Prostate gland (tissue), 2 donors: ENCODE results near the gene CORIN. TPM values are rescaled to one million over a fixed set of nuclear protein-coding genes. Genes with fewer than 3 reads are reported as not detected.
"Not testable (repeated sequence)": the region's sequence is repeated elsewhere in the genome, so short reads cannot be mapped to it uniquely, and the experiment has no call there.

ENCODE experiments used
- DNase-seq: peaks from one replicate; pipeline ENCODE4 v3.0.0-alpha.2; 2019; ENCODE audit warnings: low spot score
- H3K27ac ChIP-seq, 2 donors: fragments of 200-600 bp; sonication (generic); 2 replicates each; pipeline ENCODE4 v1.5.1; 2017 to 2019
- H3K27me3 ChIP-seq: fragments of 200-600 bp; sonication (generic); replicated peaks from 2 replicates; pipeline ENCODE4 v1.5.1; 2019; ENCODE audit not compliant: insufficient read depth
- H3K36me3 ChIP-seq, 2 donors: fragments of 200-600 bp; sonication (generic); 1 replicate in 1 of 2; 2 replicates in 1 of 2; pipeline versions ENCODE4 v1.5.1 to v1.8.1; 2017 to 2019
- H3K4me1 ChIP-seq: fragments of 200-600 bp; sonication (generic); replicated peaks from 2 replicates; pipeline ENCODE4 v1.5.1; 2019
- H3K4me3 ChIP-seq, 2 donors: fragments of 200-600 bp; sonication (generic); 2 replicates each; pipeline ENCODE4 v1.5.1; 2017 to 2019
- H3K9me3 ChIP-seq: fragments of 200-600 bp; sonication (generic); 2 replicates; pipeline ENCODE4 v1.5.1; 2017
- POLR2A ChIP-seq: fragments of 450-650 bp; IDR thresholded peaks from one replicate; pipeline ENCODE4 v1.6.1; 2016; ENCODE audit warnings: antibody characterized with exemption, mild to moderate bottlenecking
- POLR2AphosphoS5 ChIP-seq: sonication (generic); formaldehyde crosslinking; IDR thresholded peaks from one replicate; pipeline ENCODE4 v1.6.1; 2017; ENCODE audit warnings: antibody characterized with exemption
- WGBS: methylation state at CpG from one replicate; pipeline ENCODE4 v1.1.5; 2018; 5-methylcytosine and 5-hydroxymethylcytosine counted together
- intact Hi-C: fragments of 100-400 bp; cut with DNase I; formaldehyde crosslinking; loops from one replicate; pipeline ENCODE4 v1.14.2; 2022
- total RNA-seq, 2 donors: library from RNA; depleted of rRNA; stranded (reverse); fragments of >200 nt; gene quantifications; one replicate each; pipeline ENCODE4 v1.1.0, GENCODE V29; 2016
- TF ChIP-seq, protein P1 (sequence below), 4 experiments: fragments of 200-600 bp in 2 of 4; fragments of 450-650 bp in 2 of 4; sonication (generic) in 2 of 4; IDR thresholded peaks; 1 replicate in 3 of 4; 2 replicates in 1 of 4; pipeline ENCODE4 v1.5.1; 2016 to 2019; ENCODE audit warnings: antibody characterized with exemption in 4 of 4, mild to moderate bottlenecking in 2 of 4, moderate library complexity in 2 of 4

CORIN gene
- total RNA-seq, 2 donors from 2014 or later, result 6.0 to 7.7 TPM

DNA sequence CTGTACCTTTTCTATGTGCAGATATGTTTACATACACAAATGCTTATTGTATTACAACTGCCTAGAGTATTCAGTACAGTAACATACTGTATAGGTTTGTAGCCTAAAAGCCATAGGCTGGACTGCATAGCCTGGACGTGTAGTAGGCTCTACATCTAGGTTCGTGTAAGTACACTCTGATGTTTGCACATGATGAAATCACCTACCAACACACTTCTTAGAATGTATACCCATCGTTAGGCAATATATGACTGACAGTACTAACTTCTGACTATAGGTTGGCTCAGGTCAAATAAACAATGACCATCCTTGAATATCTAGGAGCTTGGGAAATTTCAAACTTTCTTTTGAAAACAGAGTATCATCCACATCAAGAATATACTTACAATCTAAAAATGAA lies 139.0 kb downstream of the CORIN start:
- Histone ChIP-seq H3K27me3 (no peaks in the 10 kb centered on the region), H3K27ac (no peak overlapping the region), H3K9me3 (no peaks in the 10 kb centered on the region), H3K4me3 (no peak overlapping the region), H3K36me3 (no peaks in the 10 kb centered on the region), H3K4me1 (no peaks in the 10 kb centered on the region)
- intact Hi-C loops, result no loop called here
- 87% methylated on average over 3 of the region's 3 CpGs for WGBS
- no peak for TF ChIP-seq POLR2A
- DNase-seq, result no peak

DNA sequence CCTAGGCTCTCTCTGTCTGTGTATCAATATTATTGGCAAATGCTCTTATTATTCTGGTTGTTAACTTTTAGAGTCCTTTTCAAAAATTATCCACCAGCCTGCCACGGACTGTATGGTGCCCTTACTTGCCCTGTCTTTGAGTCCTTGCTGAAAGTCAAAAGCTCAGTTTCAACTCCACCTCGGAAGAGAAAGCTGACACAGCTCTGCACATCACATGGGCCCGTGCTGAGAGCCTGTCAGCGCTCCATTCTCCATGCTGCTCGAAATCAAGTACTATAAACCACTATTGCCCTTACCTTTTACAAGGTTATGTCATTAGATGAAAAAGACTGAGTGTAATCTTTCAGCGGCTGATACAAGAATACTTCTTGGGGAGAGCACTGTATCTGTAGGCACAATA lies 141.0 kb downstream of the CORIN start:
- no peak for DNase-seq
- Histone ChIP-seq H3K27ac (no peak overlapping the region), H3K27me3 (no peaks in the 10 kb centered on the region), H3K36me3 (no peaks in the 10 kb centered on the region), H3K4me1 (peaks cover 6% of the 10 kb centered on the region), H3K9me3 (no peaks in the 10 kb centered on the region), H3K4me3 (no peak overlapping the region)
- intact Hi-C loops, result no loop called here
- WGBS, result 93% methylated on average over 6 of the region's 6 CpGs
- TF ChIP-seq POLR2A, result no peak
- TF ChIP-seq, protein P1, sequence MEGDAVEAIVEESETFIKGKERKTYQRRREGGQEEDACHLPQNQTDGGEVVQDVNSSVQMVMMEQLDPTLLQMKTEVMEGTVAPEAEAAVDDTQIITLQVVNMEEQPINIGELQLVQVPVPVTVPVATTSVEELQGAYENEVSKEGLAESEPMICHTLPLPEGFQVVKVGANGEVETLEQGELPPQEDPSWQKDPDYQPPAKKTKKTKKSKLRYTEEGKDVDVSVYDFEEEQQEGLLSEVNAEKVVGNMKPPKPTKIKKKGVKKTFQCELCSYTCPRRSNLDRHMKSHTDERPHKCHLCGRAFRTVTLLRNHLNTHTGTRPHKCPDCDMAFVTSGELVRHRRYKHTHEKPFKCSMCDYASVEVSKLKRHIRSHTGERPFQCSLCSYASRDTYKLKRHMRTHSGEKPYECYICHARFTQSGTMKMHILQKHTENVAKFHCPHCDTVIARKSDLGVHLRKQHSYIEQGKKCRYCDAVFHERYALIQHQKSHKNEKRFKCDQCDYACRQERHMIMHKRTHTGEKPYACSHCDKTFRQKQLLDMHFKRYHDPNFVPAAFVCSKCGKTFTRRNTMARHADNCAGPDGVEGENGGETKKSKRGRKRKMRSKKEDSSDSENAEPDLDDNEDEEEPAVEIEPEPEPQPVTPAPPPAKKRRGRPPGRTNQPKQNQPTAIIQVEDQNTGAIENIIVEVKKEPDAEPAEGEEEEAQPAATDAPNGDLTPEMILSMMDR (IDR thresholded peaks at IDR 0.05), result no peak
- no peak for TF ChIP-seq POLR2AphosphoS5

DNA sequence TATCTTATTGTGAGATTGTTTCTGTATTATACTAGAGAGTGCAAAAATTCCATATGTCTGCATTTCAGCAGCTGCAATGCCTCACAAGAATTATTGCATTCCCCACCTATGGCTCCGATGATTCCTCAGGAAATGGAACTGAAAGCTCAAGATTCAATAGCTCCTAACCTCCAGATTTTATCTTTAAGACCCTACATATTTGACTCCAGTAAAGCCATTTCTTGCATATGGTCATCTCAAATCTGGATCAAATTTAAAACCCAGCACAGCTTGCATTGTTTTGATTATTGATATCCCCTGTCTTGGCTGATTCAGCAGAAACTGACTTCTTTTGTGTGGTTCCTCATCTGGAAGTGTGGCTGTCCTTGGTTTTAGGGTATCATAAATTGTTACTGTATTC lies 142.6 kb downstream of the CORIN start:
- no peak overlapping the region for H3K27ac ChIP-seq
- no peaks in the 10 kb centered on the region for H3K36me3 ChIP-seq
- no peak overlapping the region for H3K4me3 ChIP-seq
- peaks cover 6% of the 10 kb centered on the region for H3K4me1 ChIP-seq
- H3K9me3 ChIP-seq, result no peaks in the 10 kb centered on the region
- no peaks in the 10 kb centered on the region for H3K27me3 ChIP-seq
- TF ChIP-seq POLR2A (no peak), POLR2AphosphoS5 (no peak)
- TF ChIP-seq, protein P1 (IDR thresholded peaks at IDR 0.05), result no peak
- WGBS, result 90% methylated on average over 1 of the region's 1 CpG
- intact Hi-C loops, result no loop called here
- DNase-seq, result no peak

DNA sequence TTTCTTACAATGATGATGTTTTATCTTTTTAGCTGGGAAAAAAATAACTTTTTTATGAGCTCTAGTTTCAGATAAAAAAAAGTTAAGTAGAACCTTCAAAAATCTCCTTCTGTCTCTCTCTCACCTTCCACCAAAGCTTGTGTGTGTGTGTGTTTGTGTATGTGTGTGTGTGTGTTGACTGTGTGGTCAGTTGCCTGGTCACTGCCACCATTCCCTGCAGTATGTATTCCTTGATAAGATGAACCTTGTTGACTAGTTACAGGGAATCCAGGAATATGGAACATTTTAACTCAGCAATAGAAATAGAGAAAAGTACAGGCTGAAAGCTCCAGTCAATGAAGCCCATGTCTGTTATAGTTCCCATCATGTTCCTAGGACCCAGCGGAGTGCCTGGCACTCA lies 143.5 kb downstream of the CORIN start:
- no peaks in the 10 kb centered on the region for H3K36me3 ChIP-seq
- no peak overlapping the region for H3K27ac ChIP-seq
- H3K27me3 ChIP-seq, result no peaks in the 10 kb centered on the region
- no peak overlapping the region for H3K4me3 ChIP-seq
- DNase-seq, result no peak
- no peak for TF ChIP-seq POLR2AphosphoS5
- TF ChIP-seq, protein P1 (IDR thresholded peaks at IDR 0.05), result no peak
- no peak for TF ChIP-seq POLR2A
- 100% methylated on average over 1 of the region's 1 CpG for WGBS
- peaks cover 6% of the 10 kb centered on the region for H3K4me1 ChIP-seq
- intact Hi-C loops, result no loop called here
- H3K9me3 ChIP-seq, result no peaks in the 10 kb centered on the region

DNA sequence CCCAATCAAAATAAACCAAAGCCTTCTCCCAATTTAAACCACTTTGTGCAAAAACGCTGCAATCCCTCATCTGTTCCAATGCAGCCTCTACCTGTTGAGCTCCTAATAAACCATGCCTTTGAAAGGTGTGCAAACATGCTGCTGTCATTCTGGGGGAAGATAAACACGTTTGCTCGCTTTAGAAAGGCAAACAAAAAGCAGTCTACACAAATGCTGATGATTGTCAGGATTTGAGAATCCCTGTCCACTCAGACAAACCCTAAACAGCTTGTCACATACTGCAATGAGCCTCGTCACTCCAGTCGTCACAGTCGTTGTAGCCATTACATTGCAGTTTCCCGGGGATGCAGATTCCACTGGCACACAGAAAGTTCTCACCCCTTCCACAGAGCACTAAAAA lies 145.2 kb downstream of the CORIN start:
- peaks cover 6% of the 10 kb centered on the region for H3K4me1 ChIP-seq
- no peaks in the 10 kb centered on the region for H3K36me3 ChIP-seq
- H3K4me3 ChIP-seq, result no peak overlapping the region
- no peaks in the 10 kb centered on the region for H3K9me3 ChIP-seq
- TF ChIP-seq POLR2AphosphoS5, result peak; percentile 25
- TF ChIP-seq, protein P1 (IDR thresholded peaks at IDR 0.05), result no peak
- no peak overlapping the region for H3K27ac ChIP-seq
- no peaks in the 10 kb centered on the region for H3K27me3 ChIP-seq
- DNase-seq, result no peak
- WGBS, result 21% methylated on average over 7 of the region's 7 CpGs
- intact Hi-C loops, result no loop called here

DNA sequence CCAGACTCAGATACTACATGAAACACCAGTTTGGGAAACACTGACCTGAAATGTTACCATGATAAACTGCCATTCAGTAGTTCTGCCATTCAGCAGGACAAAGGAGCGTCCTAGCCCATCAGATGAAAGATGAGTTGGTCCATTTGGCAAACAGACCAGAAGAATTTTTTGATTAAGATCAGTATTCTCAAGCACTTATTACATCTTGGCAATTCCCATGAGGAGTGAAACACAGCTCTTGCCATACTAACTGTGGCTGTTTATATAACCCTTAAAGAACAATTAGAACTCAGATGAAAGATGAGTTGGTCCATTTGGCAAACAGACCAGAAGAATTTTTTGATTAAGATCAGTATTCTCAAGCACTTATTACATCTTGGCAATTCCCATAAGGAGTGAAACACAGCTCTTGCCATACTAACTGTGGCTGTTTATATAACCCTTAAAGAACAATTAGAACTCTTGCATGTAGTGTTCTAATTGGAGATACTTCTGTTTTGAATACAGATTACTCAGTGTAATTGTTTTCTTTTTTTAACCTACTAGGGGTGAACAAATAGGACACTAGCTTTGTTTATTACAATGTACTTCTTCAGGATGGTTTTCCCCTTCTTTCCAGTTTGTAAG lies 146.0 kb downstream of the CORIN start:
- H3K4me1 ChIP-seq, H3K9me3 ChIP-seq, intact Hi-C loops, DNase-seq, H3K27me3 ChIP-seq, H3K4me3 ChIP-seq, H3K36me3 ChIP-seq, H3K27ac ChIP-seq: not testable (repeated sequence)
- 14% methylated on average over 1 of the region's 1 CpG for WGBS
